HG02870 (cell line): Measurements from ENCODE around the gene GUCA2A.

Source experiments
- ATAC-seq: cut with Tn5 transposase; IDR thresholded peaks from one replicate; pipeline ENCODE4 v1.9.1; 2021; ENCODE audit warnings: mild to moderate bottlenecking, moderate library complexity; ENCODE audit not compliant: unreplicated experiment

GUCA2A gene

GRCh38 chr1:42177541-42177981, 13.0 kb upstream of the GUCA2A start:
- no peak for ATAC-seq

GRCh38 chr1:42176902-42177519, 12.5 kb upstream of the GUCA2A start:
- ATAC-seq: no peak

GRCh38 chr1:42175314-42176054, 10.9 kb upstream of the GUCA2A start:
- ATAC-seq: no peak

- ATAC-seq: no peak
These were observed 9.6 kb upstream of the GUCA2A start for GRCh38 chr1:42173961-42174735.

- no peak for ATAC-seq
These were observed 8.8 kb upstream of the GUCA2A start for GRCh38 chr1:42173155-42173933.

- no peak for ATAC-seq
These were observed 8.0 kb upstream of the GUCA2A start for GRCh38 chr1:42172381-42173133.

GRCh38 chr1:42171679-42172266, 7.2 kb upstream of the GUCA2A start:
- no peak for ATAC-seq

GRCh38 chr1:42170779-42171621, 6.5 kb upstream of the GUCA2A start:
- ATAC-seq: no peak

- ATAC-seq: no peak
These were observed 4.2 kb upstream of the GUCA2A start for GRCh38 chr1:42168763-42169162.

GRCh38 chr1:42168391-42168670, 3.8 kb upstream of the GUCA2A start:
- no peak for ATAC-seq

GRCh38 chr1:42167611-42168390, 3.3 kb upstream of the GUCA2A start:
- ATAC-seq: no peak

GRCh38 chr1:42165511-42166210, 1.1 kb upstream of the GUCA2A start:
- no peak for ATAC-seq

GRCh38 chr1:42163536-42164503, 725 bp downstream of the GUCA2A start:
- no peak for ATAC-seq

GRCh38 chr1:42163114-42163513, 1.4 kb downstream of the GUCA2A start:
- ATAC-seq: no peak

GRCh38 chr1:42162181-42162580, 2.4 kb downstream of the GUCA2A start:
- no peak for ATAC-seq

- ATAC-seq: no peak
These were observed 6.4 kb downstream of the GUCA2A start for GRCh38 chr1:42158189-42158588.

- no peak for ATAC-seq
These were observed 6.9 kb downstream of the GUCA2A start for GRCh38 chr1:42157667-42158066.
